ENCODE measurements around the gene FAM111A.

Gene FAM111A

DNA sequence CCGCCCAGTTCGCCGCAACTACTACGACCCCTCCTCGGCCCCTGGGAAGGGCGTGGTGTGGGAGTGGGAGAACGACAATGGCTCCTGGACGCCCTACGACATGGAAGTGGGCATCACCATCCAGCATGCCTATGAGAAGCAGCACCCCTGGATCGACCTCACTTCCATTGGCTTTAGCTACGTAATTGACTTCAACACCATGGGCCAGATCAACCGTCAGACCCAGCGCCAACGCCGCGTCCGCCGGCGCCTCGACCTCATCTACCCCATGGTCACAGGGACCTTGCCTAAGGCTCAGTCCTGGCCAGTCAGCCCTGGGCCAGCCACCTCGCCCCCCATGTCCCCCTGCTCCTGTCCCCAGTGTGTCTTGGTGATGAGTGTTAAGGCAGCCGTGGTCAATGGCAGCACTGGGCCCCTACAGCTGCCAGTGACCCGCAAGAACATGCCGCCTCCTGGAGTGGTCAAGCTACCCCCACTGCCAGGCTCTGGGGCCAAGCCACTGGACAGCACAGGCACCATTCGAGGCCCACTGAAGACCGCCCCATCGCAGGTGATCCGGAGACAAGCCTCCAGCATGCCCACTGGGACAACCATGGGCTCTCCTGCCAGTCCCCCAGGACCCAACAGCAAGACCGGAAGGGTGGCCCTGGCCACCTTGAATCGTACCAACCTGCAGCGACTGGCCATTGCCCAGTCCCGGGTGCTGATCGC, 39.2 kb downstream of the FAM111A start:
- DNase-seq, result no peak

DNA sequence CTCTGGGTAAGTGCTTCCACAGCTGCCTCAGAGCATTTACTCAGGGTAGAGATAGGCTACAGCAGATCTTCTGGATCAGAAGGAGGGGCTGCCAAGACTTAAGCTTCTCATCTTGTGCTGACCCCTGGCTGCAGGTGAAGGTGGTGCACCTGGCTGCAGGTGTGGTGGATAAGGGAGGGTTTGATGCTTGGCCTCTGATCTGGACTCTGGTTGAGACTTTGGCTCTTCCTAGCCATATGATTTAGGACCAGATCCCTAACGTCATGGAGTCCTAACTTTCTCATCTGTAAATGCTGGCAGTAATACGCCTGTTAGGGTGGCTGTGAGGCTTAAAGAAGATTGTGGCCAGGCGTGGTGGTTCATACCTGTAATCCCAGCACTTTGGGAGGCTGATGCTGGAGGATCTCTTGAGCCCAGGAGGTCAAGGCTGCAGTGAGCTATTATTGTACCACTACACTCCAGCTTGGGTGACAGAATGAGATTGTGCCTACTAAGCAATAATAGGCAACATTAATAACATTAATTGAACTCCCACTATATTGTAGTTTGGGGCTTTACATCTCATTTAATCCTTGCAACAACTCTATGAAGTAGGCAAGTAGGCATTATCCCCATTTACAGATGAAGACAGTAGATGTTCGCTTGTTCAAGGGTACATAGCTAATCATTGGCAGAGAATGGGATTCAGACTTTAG, 39.9 kb downstream of the FAM111A start:
- DNase-seq, result no peak

DNA sequence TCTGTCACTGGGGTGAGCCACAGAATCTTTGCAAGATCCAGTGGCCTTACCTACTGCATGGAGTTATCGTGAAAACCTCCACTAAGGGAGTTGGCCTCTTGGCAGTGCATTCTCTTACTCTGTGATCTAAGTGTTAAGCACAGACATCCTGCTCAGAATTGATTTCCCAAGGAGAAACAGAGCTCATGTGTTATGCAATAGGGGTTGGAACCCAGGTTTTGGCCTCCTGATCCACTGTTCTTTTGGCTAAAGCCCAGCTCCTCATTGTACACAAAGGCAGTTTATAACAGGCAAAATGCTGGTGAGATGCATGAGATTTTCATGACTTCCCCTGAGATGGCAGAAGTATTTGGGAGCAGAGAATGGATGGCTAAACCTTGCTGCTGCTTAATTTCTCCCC, 41.1 kb downstream of the FAM111A start:
- DNase-seq, result no peak

DNA sequence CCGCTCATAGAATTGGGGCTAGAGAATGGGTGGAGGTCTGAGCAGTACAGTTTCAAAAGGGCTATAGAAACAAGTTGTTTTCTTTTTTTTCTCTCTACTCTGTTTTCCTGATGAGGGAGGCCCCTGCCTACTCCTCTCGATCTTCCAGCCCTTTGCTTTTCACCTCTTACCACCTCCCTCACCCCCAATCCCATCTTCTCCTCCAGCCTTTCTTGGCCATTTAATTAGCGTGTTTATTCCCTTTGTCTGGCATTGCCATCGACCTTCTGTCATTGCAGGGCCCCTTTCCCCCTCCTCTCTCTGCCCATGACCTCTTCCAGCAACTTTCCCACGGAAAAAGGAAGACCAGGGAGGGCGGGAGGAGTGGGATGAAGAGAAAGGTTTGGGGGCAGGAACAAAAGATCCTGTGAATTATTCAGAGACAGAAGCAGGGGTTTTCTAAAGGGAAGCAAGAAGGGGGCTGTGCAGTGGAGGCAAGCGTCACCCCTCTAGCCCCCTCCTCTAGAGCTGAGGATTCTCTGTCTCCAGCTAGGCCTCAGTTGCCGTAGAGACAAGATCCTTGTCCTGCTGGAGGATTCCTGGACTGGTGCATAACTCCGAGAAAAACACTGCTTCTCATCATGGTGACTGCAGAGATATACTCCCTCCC, 42.2 kb downstream of the FAM111A start:
- no peak for DNase-seq

DNA sequence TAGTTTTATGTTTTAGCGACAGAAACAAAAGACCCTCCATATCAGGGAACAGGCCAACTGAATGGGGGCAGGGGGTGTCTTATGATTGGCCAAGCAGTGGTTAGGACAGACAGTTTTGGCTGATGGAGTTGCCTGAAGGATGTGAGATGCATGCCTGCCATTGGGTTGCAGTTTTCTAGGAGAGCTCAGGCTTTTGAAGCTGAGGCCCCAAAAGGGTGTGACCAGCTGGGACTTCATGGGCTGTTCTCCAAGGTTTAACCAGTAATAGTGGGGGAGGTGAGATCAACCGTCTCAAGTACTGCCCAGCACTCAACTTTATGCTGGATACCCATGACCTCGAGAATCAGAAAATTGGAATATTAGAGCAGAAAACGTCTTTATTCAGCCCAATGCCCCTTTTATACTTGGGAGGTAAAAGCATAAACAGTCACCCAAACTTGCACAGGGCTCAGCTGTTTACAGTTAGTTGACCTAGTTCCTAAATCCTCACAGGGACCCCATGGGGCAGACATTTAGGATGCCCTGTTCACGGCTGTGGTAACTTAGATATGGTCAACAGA, 42.8 kb downstream of the FAM111A start:
- no peak for DNase-seq

DNA sequence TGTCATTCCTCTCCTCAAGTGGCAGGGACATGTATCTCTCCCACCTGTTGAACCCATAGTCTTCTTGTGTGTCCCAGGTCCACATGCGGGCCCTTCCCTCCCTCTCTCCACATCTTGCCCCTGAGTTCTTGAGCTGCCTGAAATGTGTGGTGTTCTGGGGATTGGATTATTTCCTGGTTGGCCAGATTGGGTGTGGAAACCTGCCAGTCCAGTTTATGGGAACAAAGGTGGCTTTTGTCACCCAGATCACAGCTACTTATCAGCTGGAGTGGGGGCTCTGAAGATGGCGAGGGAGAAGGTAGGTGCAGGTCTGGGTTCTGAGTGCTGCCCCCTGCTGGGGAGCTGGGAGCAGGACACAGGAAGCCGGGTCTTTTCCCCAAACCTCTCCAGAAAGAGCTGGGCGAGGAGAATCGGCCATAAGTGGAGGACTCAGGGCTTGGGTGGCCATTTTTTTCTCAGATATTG, 43.5 kb downstream of the FAM111A start:
- DNase-seq, result peak; percentile 55

DNA sequence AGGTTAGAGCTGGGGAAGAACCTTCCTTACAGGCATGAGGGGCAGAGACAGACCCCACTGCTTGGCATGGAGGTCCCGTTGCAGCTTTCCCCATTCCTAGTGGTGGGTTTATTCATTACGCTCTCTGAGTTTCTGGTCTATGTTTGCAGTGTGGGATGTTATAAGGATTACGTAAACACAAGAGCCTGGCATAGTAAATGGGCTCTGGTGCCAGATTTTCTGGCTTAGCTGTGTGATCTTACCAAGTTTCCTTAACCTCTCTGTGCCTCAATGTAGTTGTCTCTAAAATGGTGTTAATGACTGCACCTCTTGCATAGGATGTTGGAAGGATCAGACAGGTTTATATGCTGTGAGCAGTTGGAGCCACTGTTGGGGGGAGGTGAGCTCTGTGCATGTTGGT, 44.4 kb downstream of the FAM111A start:
- DNase-seq, result no peak

DNA sequence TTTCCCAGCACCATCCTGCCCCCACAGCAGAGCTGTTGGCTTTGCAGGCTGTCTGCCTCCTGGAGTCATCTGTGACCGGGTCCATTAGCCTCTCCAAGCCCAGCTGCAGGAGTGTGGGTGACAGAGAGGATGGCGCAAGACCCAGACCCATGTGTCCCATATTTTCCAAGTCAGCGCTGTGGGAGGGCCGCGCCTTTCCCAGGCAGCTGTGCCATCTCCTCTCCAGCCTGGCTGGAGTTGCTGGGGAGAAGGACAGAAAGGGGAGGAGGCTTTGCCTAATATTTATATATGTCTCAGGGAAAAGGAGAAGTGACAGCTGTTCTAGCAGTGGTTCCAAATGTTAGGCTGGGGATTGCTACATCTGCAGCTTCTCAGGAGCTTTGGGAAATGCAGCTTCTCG, 44.9 kb downstream of the FAM111A start:
- DNase-seq, result no peak

DNA sequence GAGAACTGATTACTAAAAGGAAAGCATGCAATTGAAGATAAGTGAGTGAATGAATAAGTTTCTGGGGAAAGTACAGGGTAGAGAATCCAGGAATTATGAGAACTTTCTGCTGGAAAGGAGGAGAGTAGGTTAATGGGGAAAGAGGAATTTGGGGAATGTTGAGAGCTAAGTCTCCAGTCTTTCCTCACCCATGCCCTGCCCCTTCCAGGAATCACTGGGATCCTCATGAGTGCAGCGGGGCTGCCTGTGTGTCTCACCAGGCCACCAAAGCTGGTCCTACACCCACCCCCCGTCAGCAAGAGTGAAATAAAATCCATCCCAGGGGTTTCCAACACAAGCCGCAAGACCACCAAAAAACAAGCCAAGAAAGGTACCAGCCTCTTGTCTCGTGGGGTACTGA, 46.3 kb downstream of the FAM111A start:
- DNase-seq, result no peak

DNA sequence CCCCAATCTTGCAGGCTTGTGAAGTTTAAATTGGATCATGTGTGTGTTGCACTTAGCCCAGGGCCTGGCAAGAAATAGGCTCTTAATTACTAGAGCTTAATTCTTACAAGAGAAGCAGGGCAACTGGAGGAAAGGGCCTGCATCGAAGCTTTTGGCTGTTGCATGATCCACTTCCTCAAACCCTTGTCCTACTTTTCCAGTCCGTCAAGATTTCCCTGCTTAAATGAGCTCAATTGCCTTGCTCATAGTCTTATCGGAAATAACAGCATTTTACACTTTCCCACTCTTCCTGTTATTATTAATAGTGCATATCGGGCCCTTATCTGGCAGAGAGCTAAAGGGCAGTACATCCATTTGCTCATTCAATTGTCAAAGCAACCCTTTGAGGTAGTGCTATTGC, 47.3 kb downstream of the FAM111A start:
- DNase-seq, result no peak

DNA sequence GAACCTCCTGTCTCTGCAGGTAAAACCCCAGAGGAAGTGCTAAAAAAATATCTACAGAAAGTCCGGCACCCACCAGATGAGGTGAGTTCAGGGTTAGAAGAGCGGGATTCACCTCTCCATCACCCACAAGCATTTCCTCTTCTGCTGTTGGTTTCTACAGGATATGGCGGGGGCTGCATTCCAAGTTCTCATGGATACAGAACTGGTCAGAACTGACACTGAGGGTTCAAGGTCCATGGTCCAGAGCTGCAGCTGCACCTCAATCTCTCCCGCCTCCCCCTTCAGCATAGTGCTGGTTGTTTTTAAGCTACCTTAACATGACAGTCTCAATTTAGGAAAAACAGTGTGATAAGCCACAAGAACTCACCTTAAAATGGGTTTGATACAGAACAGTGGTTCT, 48.4 kb downstream of the FAM111A start:
- DNase-seq, result no peak

DNA sequence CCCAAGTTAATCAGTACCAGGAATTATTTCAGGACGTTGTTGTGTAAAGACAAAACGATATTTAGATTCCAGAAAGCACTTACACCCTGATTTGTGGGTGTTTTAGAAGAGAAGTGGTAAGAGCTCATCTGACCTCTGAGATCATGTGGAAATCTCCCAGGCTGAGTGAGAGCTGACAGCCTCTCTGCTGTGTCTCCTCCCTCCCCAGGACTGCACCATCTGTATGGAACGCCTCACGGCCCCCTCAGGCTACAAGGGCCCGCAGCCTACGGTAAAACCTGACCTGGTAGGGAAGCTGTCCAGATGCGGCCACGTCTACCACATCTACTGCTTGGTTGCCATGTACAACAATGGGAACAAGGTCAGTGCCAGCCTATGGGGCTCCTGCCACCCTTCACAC, 49.2 kb downstream of the FAM111A start:
- DNase-seq, result no peak

DNA sequence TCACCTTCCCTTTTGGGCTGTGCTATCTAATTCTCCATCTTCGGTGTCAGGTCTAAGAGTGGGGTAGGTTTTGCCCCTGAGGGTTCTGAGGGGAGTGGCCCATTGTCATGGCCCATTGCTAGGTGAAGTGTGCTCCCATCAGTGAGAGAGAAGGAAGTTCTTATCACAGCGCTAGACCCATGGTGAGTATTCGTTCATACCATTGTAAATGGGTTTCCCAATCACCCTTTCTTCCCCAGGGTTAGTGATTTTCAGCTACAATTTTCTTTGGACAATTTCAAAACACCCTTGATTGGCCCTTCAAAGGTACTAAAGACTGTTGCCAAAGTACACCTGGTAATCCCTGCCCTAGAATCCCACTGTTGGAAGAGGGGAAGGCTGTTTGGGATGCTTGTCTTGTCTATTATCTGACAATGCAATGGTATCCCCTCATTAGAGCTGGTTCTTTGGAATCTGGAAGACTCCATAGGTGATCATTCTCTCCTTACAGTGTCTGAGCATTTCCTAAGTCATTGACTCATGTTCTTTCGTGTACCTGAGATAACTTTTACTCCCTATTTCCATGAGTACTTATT, 49.9 kb downstream of the FAM111A start:
- DNase-seq, result no peak

DNA sequence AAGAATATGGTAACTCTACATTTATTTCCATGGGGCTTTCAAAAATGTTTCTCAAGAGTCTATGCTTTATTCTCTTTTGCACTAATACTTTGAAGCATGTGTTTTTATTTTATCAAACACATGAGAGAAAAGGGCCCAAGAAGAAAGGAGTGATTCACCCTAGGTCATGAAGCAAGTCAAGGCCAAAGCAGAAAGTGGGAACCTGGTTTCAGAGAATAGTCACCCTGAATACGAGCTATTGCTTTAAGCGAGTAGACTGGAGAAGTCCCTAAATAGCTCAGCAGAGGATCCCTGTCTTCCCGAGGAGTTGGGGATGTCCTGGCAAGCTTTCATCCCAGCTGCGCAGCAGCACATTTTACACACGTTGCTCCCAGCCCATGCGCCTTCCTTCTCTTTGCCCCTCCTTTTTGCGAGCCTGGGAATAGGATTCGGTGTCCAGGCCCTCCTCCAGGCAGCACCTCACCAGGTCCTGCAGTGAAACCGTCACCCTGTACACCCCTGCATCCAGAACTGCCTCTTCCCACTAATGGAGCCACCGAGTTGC, 51.0 kb downstream of the FAM111A start:
- no peak for DNase-seq

DNA sequence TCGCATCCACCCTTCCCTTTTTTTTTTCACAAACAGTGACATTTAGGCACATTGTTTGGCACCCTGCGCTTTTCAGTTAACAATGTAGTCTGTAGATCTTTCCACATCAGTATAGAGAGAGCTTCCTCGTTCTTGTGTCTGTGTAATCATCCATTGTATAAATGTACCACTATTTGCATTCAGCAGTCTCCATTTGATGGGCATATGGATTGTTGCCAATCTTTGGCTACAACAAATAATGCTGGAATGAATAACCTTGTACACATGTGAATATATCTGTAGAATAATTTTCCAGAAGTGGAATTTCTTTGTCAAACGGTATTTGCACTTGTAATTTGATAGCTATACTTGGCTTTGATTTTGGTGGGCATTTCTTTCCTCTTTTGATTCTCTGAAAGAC, 52.9 kb downstream of the FAM111A start:
- no peak for DNase-seq

DNA sequence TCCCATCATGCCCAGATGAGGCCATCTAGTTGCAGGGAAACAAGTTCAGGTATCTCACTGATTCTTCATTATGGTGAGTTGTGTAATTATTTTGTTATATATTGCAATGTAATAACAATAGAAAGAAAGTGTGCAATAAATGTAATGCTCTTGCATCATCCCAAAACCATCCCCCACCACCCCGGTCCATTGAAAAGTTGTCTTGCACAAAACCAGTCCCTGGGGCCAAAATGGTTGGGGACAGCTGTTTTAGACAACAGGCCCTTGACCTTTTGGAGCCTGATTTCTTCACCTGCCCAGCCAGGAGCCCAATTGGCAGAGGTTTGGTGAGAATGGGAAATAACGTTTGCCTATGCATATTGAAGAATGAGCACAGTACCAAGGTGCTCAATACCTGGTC, 54.1 kb downstream of the FAM111A start:
- DNase-seq, result no peak

DNA sequence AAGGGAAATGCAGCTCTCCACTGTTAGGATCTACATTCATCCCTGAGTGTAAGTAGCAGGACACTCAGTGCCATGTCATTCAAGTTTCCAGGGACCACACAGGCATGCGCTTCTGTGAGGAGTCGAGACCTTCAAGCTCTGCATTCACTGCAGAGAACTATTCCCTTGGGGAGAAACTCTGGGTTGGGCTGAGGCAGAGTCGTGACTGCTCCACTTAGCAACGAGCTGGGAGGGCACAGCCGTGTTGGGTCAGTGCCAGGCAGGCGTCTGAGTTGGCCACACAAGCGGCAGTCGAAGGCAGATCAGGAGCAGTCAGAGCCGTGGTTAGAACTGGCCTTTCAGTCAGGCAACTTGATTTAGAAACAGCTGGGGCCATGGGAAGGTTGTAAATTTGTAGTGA, 55.3 kb downstream of the FAM111A start:
- no peak for DNase-seq

DNA sequence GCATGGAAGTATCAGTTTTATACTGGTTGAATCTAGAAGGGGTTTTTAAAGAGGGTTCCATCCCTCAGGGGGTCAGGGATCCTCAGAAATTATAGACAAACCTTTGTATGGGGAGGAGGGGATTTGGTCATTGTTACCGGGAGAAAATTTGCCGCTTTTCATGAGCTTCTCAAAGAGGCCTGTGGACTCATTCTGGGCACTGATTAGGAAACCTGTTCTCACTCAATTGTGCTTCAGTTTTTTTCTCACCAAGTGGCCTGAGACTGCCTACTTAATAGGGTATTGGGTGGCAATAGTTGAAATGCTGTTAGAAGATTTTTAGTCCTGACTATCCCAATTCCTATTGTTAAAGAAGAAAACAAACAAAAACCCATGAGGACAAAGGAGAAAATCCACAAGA, 56.1 kb downstream of the FAM111A start:
- DNase-seq, result no peak

DNA sequence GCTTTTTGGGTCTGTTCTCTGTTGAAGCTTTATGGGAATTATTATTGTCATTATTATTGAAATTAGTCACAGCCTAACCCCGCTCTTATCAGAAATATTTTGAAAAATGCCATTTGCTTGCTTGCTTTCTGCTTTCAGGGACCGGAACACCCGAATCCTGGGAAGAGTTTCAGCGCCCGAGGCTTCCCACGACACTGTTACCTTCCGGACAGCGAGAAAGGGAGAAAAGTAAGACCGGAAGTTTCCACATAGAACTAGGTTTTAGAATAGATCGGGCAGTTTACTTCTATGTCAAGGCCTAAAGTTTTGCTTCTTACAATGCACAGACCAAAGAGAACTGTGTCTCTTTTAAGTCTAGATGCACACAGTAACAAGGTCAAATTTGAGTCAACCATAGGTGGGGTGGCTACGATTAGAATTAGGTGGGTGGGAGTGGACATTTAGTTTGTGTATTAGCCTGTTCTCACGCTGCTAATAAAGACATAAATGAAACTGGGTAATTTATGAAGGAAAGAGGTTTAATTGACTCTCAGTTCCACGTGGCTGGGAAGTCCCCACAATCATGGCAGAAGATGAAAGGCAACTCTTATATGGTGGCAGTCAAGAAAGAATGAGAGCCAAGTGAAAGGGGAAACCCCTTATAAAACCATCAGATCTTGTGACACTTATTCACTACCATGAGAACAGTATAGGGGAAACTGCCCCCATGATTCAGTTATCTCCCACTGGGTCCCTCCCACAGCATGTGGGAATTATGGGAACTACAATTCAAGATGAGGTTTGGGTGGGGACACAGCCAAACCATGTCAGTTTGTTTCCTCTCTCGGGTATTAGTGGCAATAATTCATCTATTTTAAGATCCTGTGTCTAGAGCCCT, 57.1 kb downstream of the FAM111A start:
- peak; percentile 42 for DNase-seq

DNA sequence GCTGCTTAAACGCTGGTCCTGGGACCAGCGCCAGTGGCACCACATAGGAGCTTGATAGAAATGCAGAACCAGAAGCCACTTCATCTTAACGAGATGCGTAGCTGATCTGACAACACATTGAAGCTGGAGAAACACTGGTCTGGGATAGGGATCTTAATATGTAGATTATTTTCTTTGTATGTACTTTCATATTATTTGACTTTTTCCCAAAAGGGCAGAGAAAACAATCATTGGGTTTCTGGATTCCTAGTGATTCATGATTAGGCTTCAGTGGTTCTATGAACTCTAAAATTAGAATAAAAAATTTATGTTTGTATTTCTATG, 57.7 kb downstream of the FAM111A start:
- DNase-seq, result no peak

DNA sequence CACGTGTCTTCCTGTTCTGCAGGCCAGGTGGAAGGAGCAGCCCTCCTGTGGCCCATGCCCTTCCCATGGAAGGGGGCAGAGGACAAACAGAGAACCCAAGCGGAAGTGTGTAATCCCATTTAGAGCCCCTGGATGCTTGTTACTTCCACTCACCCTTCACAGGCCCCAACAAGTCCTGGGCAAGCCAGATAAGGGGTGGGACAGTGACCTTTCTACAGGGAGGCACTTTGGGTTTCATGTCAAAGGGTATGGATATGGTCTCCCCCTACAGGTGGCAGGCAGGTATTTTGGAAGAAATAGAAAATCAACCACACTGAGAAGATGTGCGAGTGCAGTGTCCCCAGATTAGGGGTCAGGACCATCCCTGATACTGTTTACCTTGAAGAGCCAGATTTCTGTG, 58.7 kb downstream of the FAM111A start:
- no peak for DNase-seq

Data from activated CD4-positive, alpha-beta T cell treated with anti-CD3 and anti-CD28 coated beads, Interleukin-10, Interleukin-2, amounts not matched to agents 100 ng/mL and 50 ng/mL, durations not matched to agents 16 hours and 8 hours (primary cell).